SK-N-MC (cell line): ENCODE results near the gene NUBP2.

ENCODE experiments used
- DNase-seq: peaks from one replicate; pipeline ENCODE4 v3.0.0-alpha.2; 2011; ENCODE audit warnings: low read depth, low spot score
- H3K27ac ChIP-seq: fragments of 200-600 bp; sonication (generic); 2 replicates; pipeline ENCODE4 v1.5.1; 2016; ENCODE audit warnings: mixed run types
- H3K36me3 ChIP-seq: fragments of 200-600 bp; sonication (generic); 2 replicates; pipeline ENCODE4 v1.6.1; 2017; ENCODE audit warnings: antibody characterized with exemption, low read length, mixed read lengths; ENCODE audit not compliant: insufficient read depth
- H3K4me3 ChIP-seq: fragments of 200-600 bp; sonication (generic); 2 replicates; pipeline ENCODE4 v1.5.1; 2016
- H3K9ac ChIP-seq: fragments of 200-600 bp; sonication (generic); 2 replicates; pipeline ENCODE4 v1.8.0; 2017; ENCODE audit warnings: mixed run types, mixed read lengths; ENCODE audit not compliant: insufficient read length
- H3K9me3 ChIP-seq: fragments of 200-600 bp; sonication (generic); 2 replicates; pipeline ENCODE4 v1.6.1; 2017; ENCODE audit warnings: low read depth, mild to moderate bottlenecking, antibody characterized with exemption, low read length, moderate library complexity, mixed read lengths
- EZH2 ChIP-seq: fragments of 200-600 bp; sonication (generic); IDR thresholded peaks from one replicate; pipeline ENCODE4 v1.6.1; 2017; ENCODE audit warnings: antibody characterized with exemption
- FOXP2 ChIP-seq: optimal IDR thresholded peaks from 2 replicates; pipeline ENCODE3; 2011; ENCODE audit warnings: mild to moderate bottlenecking, moderate library complexity; ENCODE audit not compliant: insufficient read depth; ENCODE audit errors: extremely low read length, control extremely low read depth
- POLR2AphosphoS5 ChIP-seq: IDR thresholded peaks from 2 replicates; pipeline ENCODE4 v1.6.1; 2012; ENCODE audit warnings: mild to moderate bottlenecking, low read depth, low read length, borderline replicate concordance

NUBP2 gene

DNA sequence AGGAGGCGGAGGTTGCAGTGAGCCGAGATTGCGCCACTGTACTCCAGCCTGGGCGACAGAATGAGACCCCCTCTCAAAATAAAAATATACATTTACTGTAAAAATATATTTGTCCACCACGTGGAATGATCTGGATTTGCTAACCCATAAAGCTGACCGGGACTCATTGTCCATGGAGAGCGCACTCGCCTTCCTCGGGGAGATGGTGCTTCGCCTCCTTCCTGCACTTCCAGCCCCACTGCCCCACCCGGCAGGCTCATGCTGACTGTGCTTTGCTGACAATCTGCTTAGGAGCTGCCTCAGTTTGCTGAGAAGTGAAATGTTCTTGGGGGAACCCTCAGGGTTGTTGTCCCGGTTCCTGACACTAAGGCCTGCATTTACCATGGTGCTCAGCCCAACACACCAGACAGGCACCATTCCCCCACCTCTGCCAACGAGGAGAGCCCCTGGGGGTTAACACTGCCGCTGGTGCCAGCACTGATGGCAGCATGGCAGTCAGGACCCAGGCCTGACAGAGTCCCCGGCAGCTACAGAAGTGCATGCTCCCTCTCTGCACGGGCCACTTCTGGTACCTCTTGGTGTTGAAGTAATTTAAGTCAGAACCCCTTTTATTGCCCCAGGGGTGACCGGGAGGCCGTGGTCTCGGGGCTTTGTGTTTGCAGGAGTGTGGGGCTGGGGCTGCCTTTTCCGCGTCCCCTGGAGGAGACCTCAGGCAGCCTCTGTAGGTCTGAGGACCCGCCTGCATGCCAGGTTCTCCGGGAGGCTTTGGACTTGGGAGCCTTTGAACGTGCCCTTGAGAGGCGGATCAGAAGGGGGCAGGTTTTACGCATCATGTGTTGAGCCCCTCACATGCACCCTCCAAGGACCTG lies 2.5 kb downstream of the NUBP2 start:
- Histone ChIP-seq H3K36me3 (no peaks in the 10 kb centered on the region; the same call in 1 of the 2 replicates), H3K9ac (no peak overlapping the region), H3K9me3 (no peaks in the 10 kb centered on the region), H3K27ac (no peak overlapping the region), H3K4me3 (no peak overlapping the region)
- no peak for TF ChIP-seq EZH2
- TF ChIP-seq FOXP2 = no peak
- no peak for TF ChIP-seq POLR2AphosphoS5
- no peak for DNase-seq

GRCh38 chr16:1785846-1786170 lies 3.0 kb downstream of the NUBP2 start:
- no peak overlapping the region for H3K9ac ChIP-seq
- no peak overlapping the region for H3K4me3 ChIP-seq
- H3K36me3 ChIP-seq = no peaks in the 10 kb centered on the region; the same call in 1 of the 2 replicates
- TF ChIP-seq EZH2 = no peak
- no peak for TF ChIP-seq POLR2AphosphoS5
- no peak overlapping the region for H3K27ac ChIP-seq
- no peak for DNase-seq
- no peaks in the 10 kb centered on the region for H3K9me3 ChIP-seq

DNA sequence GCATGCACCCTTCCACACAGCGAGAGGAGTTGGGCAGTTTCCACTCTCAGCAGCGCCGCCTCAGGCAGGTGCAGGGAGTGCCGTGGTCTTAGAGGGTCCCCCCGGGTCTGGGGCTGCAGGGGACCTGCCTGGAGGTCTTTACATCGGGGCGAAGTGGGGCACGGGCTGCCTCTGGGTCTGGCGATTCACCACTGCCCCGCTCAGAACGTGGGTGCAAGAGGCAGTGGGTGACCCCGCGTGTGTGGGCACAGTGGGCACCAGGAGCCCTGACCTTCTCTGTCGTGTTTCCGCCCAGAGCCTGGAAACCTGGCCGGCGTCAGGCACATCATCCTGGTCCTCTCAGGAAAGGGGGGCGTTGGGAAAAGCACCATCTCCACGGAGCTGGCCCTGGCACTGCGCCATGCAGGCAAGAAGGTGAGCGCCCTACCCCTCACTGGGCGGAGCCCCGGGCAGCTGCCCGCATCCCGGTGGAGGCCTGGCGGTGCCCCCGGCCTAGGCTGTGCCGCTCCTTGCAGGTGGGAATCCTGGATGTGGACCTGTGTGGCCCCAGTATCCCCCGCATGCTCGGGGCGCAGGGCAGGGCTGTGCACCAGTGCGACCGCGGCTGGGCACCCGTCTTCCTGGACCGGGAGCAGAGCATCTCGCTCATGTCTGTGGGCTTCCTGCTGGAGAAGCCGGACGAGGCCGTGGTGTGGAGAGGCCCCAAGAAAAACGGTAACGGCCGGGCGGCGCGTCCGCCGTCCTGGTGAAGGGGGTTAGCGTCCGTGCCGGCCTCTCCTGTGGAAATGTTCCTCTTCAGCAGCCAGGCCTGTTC lies 3.7 kb downstream of the NUBP2 start:
- no peak for DNase-seq
- no peaks in the 10 kb centered on the region for H3K9me3 ChIP-seq
- no peak overlapping the region for H3K4me3 ChIP-seq
- no peak for TF ChIP-seq FOXP2
- TF ChIP-seq EZH2 = no peak
- no peak for TF ChIP-seq POLR2AphosphoS5
- no peaks in the 10 kb centered on the region; the same call in 1 of the 2 replicates for H3K36me3 ChIP-seq
- H3K27ac ChIP-seq = no peak overlapping the region
- no peak overlapping the region for H3K9ac ChIP-seq

DNA sequence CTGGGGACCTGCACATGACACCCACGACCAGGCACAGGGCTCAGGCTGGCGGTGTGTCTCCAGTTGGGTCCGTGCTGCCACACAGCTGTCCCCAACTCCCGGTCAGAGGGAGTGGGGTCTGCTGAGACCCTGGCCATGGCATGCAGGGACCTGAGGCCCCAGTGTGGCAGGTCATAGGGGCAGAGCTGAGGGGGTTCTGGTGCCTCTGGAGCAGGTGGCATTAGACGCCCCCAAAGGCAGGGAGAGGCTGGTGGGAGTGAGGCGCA lies 4.2 kb downstream of the NUBP2 start:
- Histone ChIP-seq H3K27ac (no peak overlapping the region), H3K36me3 (no peaks in the 10 kb centered on the region; the same call in 1 of the 2 replicates), H3K4me3 (no peak overlapping the region), H3K9ac (no peak overlapping the region), H3K9me3 (no peaks in the 10 kb centered on the region)
- TF ChIP-seq FOXP2 (no peak), EZH2 (no peak), POLR2AphosphoS5 (no peak)
- no peak for DNase-seq

DNA sequence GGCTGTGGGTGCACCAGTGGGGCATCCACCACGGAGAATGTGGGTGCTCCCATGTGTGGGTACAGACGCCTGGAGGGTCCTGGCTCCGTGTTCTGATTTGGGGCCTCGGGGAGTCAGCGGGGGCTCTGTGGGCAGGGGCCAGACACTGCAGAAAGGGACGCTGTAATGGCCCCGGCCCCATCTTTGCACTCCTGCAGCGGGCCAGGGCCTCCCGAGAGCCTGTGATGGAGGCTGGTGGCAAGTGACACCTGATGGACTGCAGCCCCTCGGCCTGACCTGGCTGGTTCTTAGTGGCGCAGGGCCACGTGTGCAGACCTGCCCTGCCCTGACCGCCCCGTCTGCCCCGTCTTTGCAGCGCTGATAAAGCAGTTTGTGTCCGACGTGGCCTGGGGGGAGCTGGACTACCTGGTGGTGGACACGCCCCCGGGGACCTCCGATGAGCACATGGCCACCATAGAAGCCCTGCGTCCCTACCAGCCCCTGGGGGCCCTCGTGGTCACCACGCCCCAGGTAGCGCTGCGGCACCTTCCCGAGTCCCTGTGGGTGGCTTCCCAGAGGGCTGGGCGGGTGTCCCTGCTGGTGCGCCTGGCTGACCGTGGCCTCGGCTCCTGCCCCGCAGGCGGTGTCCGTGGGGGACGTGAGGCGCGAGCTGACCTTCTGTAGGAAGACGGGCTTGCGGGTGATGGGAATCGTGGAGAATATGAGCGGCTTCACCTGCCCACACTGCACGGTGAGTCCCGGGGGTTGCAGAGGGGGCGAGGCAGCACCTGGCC lies 4.7 kb downstream of the NUBP2 start:
- H3K4me3 ChIP-seq = no peak overlapping the region
- no peak overlapping the region for H3K27ac ChIP-seq
- H3K9ac ChIP-seq = no peak overlapping the region
- TF ChIP-seq POLR2AphosphoS5 (no peak), EZH2 (no peak), FOXP2 (no peak)
- no peaks in the 10 kb centered on the region; the same call in 1 of the 2 replicates for H3K36me3 ChIP-seq
- no peaks in the 10 kb centered on the region for H3K9me3 ChIP-seq
- no peak for DNase-seq

GRCh38 chr16:1788095-1788707 lies 5.4 kb downstream of the NUBP2 start:
- DNase-seq = no peak
- Histone ChIP-seq H3K27ac (no peak overlapping the region), H3K36me3 (no peaks in the 10 kb centered on the region; the same call in 1 of the 2 replicates), H3K9me3 (no peaks in the 10 kb centered on the region), H3K4me3 (no peak overlapping the region), H3K9ac (no peak overlapping the region)
- TF ChIP-seq FOXP2 = no peak
- TF ChIP-seq EZH2 = no peak
- no peak for TF ChIP-seq POLR2AphosphoS5

DNA sequence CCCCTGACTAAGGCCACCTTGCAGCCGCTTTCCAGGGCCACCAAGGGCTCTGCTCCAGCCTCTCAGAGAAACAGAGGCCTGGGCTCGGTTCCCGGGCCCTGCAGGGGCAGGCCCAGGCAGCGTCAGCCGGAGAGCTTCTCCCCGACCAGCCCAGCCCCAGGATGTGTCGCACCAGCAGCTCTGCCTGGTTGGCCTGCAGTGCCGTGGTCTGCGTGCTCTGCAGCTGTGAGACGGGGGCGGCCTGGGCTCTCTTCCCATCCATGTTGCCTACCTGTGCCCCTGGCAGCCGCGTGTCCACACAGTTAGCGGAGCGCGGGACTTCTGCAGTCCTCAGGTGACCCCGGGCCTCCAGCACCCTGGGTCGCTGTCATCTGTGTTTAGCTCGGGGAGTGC lies 5.9 kb downstream of the NUBP2 start:
- H3K36me3 ChIP-seq = no peaks in the 10 kb centered on the region; the same call in 1 of the 2 replicates
- no peak for DNase-seq
- TF ChIP-seq EZH2 = no peak
- TF ChIP-seq FOXP2 = no peak
- no peak for TF ChIP-seq POLR2AphosphoS5

DNA sequence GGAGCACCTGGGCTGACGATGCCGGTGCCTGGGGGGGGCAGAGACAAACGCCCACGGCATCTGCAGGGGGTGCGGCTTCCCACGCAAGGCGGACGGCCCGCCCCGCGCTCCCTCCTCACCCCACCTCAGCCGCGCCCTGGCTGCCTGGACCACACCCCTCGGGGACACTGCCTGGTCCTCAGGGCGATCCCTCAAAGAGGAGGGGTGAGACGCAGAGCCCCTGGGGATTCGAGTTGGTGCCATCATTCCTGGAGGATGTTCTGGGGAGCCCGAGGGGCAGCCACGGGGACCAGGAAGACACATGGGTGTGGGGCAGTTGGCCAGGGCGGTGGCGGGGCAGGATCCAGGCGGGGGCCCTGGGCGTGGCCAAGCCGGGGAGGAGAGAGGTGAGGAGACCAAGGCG lies 6.9 kb downstream of the NUBP2 start:
- DNase-seq = no peak

More for the DNA sequence above, 5.9 kb downstream of the NUBP2 start:
- no peak overlapping the region for H3K4me3 ChIP-seq
- H3K9me3 ChIP-seq = no peaks in the 10 kb centered on the region
- H3K9ac ChIP-seq = no peak overlapping the region
- H3K27ac ChIP-seq = no peak overlapping the region

More for the DNA sequence above, 6.9 kb downstream of the NUBP2 start:
- TF ChIP-seq FOXP2 (no peak), EZH2 (no peak), POLR2AphosphoS5 (no peak)
- H3K9me3 ChIP-seq = no peaks in the 10 kb centered on the region
- no peak overlapping the region for H3K4me3 ChIP-seq
- H3K27ac ChIP-seq = no peak overlapping the region
- no peak overlapping the region for H3K9ac ChIP-seq
- H3K36me3 ChIP-seq = no peaks in the 10 kb centered on the region; the same call in 1 of the 2 replicates
